Right lobe of liver (tissue), 6 donors: ENCODE data around the gene DNAH17. TPM values are rescaled to one million over a fixed set of nuclear protein-coding genes. Genes with fewer than 3 reads are reported as not detected.

Experiments used
- ATAC-seq, 4 donors: fragments of 200-7000 bp; cut with Tn5 transposase; one replicate each; pipeline ENCODE4 v1.9.1; 2020; ENCODE audit warnings: mild to moderate bottlenecking in 4 of 4, moderate library complexity in 4 of 4
- DNase-seq, 3 donors: peaks; one replicate each; pipeline ENCODE4 v3.0.0-alpha.2; 2020
- H3K27ac ChIP-seq, 3 donors: fragments of 200-600 bp; one replicate each; pipeline ENCODE4 v1.8.0; 2022
- H3K27me3 ChIP-seq, 2 donors: fragments of 200-600 bp; one replicate each; pipeline ENCODE4 v1.8.0; 2022
- H3K36me3 ChIP-seq, 4 donors: fragments of 200-600 bp; sonication (generic) in 1 of 4; one replicate each; pipeline versions ENCODE4 v1.5.1 to v1.8.0; 2017 to 2022; ENCODE audit warnings: control low read depth in 1 of 4
- H3K4me1 ChIP-seq, 4 donors: fragments of 200-600 bp; sonication (generic) in 1 of 4; one replicate each; pipeline versions ENCODE4 v1.5.1 to v1.8.0; 2017 to 2022; ENCODE audit warnings: control low read depth in 1 of 4
- H3K4me3 ChIP-seq, 3 donors: fragments of 200-600 bp; one replicate each; pipeline ENCODE4 v1.8.0; 2022
- H3K9me3 ChIP-seq, 4 donors: fragments of 200-600 bp; sonication (generic) in 1 of 4; one replicate each; pipeline versions ENCODE4 v1.5.1 to v1.8.0; 2017 to 2022; ENCODE audit warnings: control low read depth in 1 of 4
- POLR2A ChIP-seq: fragments of 450-650 bp; IDR thresholded peaks from one replicate; pipeline ENCODE4 v1.6.1; 2017; ENCODE audit warnings: antibody characterized with exemption, mild to moderate bottlenecking
- WGBS: methylation state at CpG from one replicate; pipeline ENCODE4 v1.1.6; 2018; ENCODE audit warnings: low coverage, low lambda C conversion rate; ENCODE audit not compliant: insufficient coverage; ENCODE audit errors: missing lambda C conversion rate; 5-methylcytosine and 5-hydroxymethylcytosine counted together
- intact Hi-C, 2 donors: fragments of 100-400 bp; cut with DNase I; formaldehyde crosslinking; loops; one replicate each; pipeline versions ENCODE4 v1.11.2 to v1.14.1; 2022
- total RNA-seq, 6 experiments: library from RNA; depleted of rRNA in 2 of 6; stranded (reverse); fragments of >200 nt in 2 of 6; fragmentation: NEBNext Ultra II Directional in 3 of 6; extraction: Animal tissue kit (Norgen Biotek cat#: 25700) in 3 of 6; gene quantifications; one replicate each; pipeline versions ENCODE4 v1.1.0 to v1.2.4, GENCODE V29; 2016 to 2023
- TF ChIP-seq, protein P1 (sequence below), 4 donors: fragments of 200-600 bp in 3 of 4; fragments of 450-650 bp in 1 of 4; IDR thresholded peaks; one replicate each; pipeline versions ENCODE4 v1.5.1 to v1.8.0; 2016 to 2022; ENCODE audit warnings: antibody characterized with exemption in 4 of 4, mild to moderate bottlenecking in 2 of 4
- donor health status: DM: no; HTN: yes; CAD: no.
- donor health status: DM: no; HTN: no; CAD: no.
- donor health status: DM: no; HTN: no; CAD: no.
- donor health status: DM: no; HTN: yes; CAD: no.
- donor health status: DM: no; HTN: yes; CAD: no.

Gene DNAH17
- total RNA-seq, 6 experiments from 2014 or later = 0.04 TPM; not detected in 5

DNA sequence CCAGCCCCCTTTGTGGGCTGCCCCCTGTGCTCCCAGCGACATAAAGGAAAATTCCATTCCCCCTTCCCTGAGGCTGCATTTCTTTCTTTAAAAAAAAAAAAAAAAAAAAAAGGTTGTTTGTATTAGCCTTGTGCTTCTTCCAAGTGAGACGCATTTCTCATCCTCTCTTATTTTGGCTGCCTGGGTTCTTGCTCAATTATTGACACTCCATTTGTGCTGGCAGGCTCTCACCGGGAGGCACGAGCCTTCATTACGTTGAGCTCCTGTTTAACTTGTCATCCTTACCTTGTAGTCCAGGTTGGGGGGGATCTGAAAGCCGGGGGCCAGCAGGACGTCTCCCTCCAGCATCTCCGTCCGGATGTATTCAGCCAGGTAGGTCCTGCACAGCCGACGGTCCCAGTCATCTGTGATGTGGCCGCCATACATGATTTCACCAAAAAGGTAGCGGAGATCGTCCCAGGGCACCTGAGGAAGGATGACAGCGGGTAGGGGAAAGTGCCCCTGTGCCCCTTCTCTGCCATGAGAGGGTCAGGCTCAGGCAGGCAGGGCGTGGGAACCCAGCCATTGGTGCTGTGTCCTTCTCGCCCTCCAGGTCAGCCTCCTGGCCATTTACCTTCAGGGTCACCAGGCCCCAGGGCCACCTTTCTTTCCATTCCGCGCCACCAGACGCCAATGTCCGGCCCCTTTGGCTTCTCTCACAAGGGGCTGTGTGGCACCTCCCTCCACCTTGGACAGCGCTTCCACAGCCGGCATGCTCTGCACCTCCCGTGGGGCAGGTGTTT, 148.2 kb downstream of the DNAH17 start:
- DNase-seq (peak in 1 of 3 donors; percentile 19), ATAC-seq (peak in 1 of 4 donors; percentile 41)
- Histone ChIP-seq H3K27me3 (no peaks in the 10 kb centered on the region), H3K4me1 (peaks cover 0 to 11% (median 5%) of the 10 kb centered on the region in 4 donors), H3K36me3 (peaks cover 0 to 9% (median 4%) of the 10 kb centered on the region in 4 donors), H3K4me3 (no peak overlapping the region), H3K27ac (no peak overlapping the region), H3K9me3 (no peaks in the 10 kb centered on the region)
- no peak for TF ChIP-seq POLR2A
- TF ChIP-seq, protein P1, sequence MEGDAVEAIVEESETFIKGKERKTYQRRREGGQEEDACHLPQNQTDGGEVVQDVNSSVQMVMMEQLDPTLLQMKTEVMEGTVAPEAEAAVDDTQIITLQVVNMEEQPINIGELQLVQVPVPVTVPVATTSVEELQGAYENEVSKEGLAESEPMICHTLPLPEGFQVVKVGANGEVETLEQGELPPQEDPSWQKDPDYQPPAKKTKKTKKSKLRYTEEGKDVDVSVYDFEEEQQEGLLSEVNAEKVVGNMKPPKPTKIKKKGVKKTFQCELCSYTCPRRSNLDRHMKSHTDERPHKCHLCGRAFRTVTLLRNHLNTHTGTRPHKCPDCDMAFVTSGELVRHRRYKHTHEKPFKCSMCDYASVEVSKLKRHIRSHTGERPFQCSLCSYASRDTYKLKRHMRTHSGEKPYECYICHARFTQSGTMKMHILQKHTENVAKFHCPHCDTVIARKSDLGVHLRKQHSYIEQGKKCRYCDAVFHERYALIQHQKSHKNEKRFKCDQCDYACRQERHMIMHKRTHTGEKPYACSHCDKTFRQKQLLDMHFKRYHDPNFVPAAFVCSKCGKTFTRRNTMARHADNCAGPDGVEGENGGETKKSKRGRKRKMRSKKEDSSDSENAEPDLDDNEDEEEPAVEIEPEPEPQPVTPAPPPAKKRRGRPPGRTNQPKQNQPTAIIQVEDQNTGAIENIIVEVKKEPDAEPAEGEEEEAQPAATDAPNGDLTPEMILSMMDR (IDR thresholded peaks at IDR 0.05) = no peak
- intact Hi-C loops = loop anchor here in 1 of 2 donors (10.0 kb wide), 1 partner anchor 144 kb away; no protein-coding TSS in a partner anchor
- WGBS = 41% methylated on average over 7 of the region's 24 CpGs

- ATAC-seq (no peak), DNase-seq (peak in 1 of 3 donors; percentile 16)
- Histone ChIP-seq H3K9me3 (no peaks in the 10 kb centered on the region), H3K4me1 (peaks cover 0 to 11% (median 5%) of the 10 kb centered on the region in 4 donors), H3K27me3 (no peaks in the 10 kb centered on the region), H3K36me3 (peaks cover 0 to 14% (median 5%) of the 10 kb centered on the region in 4 donors), H3K27ac (no peak overlapping the region), H3K4me3 (no peak overlapping the region)
- WGBS = 76% methylated on average over 7 of the region's 20 CpGs
- intact Hi-C loops = loop anchor here in 1 of 2 donors (10.0 kb wide), 1 partner anchor 143 kb away; no protein-coding TSS in a partner anchor
- TF ChIP-seq POLR2A = no peak
- TF ChIP-seq, protein P1 (IDR thresholded peaks at IDR 0.05) = no peak
Measured at GRCh38 chr17:78428025-78428575, 149.1 kb downstream of the DNAH17 start.

- intact Hi-C loops = loop anchor here in 1 of 2 donors (10.0 kb wide), 1 partner anchor 142 kb away; no protein-coding TSS in a partner anchor
Measured at GRCh38 chr17:78427140-78427539, 150.1 kb downstream of the DNAH17 start.

DNA sequence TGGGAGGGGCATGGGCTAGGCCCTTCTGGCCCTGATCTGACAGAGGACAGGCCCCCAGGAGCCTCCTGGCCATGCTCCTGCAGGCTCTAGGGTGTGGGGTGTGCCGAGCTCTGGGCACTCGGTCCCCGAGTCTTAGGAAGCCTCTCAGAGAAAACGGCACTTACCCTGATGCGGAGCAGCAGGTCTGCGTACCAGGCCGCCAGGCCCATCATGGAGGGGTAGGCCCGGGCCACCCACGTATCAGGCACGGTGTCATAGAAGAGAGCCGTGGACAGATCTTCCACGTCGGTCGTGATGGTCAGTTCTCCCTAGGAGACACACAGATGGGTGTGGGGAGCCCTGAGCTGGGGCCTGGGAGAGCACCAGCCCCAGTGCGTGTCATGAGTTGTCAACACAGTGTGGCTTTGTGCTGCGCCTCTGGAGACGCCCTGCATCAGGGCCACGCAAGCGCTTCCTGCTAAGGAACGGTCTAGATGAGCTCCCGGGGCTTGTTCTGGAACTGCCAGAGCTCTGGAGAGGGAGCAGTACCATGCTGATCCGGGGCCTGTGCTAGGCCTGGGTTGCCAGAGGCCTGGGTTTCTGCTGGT, 150.8 kb downstream of the DNAH17 start:
- Histone ChIP-seq H3K4me1 (peaks cover 0 to 4% (median 0%) of the 10 kb centered on the region in 4 donors), H3K27me3 (no peaks in the 10 kb centered on the region), H3K27ac (no peak overlapping the region), H3K9me3 (no peaks in the 10 kb centered on the region), H3K4me3 (no peak overlapping the region), H3K36me3 (peaks cover 0 to 14% (median 5%) of the 10 kb centered on the region in 4 donors)
- 90% methylated on average over 2 of the region's 22 CpGs for WGBS
- peak in 1 of 3 donors; percentile 20 for DNase-seq
- ATAC-seq = no peak
- intact Hi-C loops = loop anchor here in 1 of 2 donors (10.0 kb wide), 1 partner anchor 142 kb away; no protein-coding TSS in a partner anchor
- TF ChIP-seq POLR2A = no peak
- TF ChIP-seq, protein P1 (IDR thresholded peaks at IDR 0.05) = no peak

More at GRCh38 chr17:78427140-78427539, 150.1 kb downstream of the DNAH17 start:
- TF ChIP-seq, protein P1 (IDR thresholded peaks at IDR 0.05) = no peak
- TF ChIP-seq POLR2A = no peak
- Histone ChIP-seq H3K36me3 (peaks cover 0 to 14% (median 5%) of the 10 kb centered on the region in 4 donors), H3K4me1 (peaks cover 0 to 6% (median 3%) of the 10 kb centered on the region in 4 donors), H3K4me3 (no peak overlapping the region), H3K27me3 (no peaks in the 10 kb centered on the region), H3K9me3 (no peaks in the 10 kb centered on the region), H3K27ac (no peak overlapping the region)
- DNase-seq = no peak
- WGBS = no CpG with 5 or more reads among the region's 11 CpGs
- no peak for ATAC-seq
